Skin epidermis (tissue), 12 donors: Measurements from ENCODE around the gene CRTAC1.

Experiments
- H3K27ac ChIP-seq, 21 experiments: fragments of 200-600 bp; sonication (generic) in 11 of 21; one replicate each; pipeline ENCODE4 v1.5.0; 2020; ENCODE audit warnings: mild to moderate bottlenecking in 3 of 21, inconsistent platforms in 2 of 21, moderate library complexity in 2 of 21
- H3K4me3 ChIP-seq, 7 experiments: fragments of 200-600 bp; sonication (generic) in 2 of 7; one replicate each; pipeline ENCODE4 v1.5.0; 2020; ENCODE audit warnings: inconsistent platforms in 2 of 7, mild to moderate bottlenecking in 2 of 7, moderate library complexity in 1 of 7

Gene CRTAC1, protein sequence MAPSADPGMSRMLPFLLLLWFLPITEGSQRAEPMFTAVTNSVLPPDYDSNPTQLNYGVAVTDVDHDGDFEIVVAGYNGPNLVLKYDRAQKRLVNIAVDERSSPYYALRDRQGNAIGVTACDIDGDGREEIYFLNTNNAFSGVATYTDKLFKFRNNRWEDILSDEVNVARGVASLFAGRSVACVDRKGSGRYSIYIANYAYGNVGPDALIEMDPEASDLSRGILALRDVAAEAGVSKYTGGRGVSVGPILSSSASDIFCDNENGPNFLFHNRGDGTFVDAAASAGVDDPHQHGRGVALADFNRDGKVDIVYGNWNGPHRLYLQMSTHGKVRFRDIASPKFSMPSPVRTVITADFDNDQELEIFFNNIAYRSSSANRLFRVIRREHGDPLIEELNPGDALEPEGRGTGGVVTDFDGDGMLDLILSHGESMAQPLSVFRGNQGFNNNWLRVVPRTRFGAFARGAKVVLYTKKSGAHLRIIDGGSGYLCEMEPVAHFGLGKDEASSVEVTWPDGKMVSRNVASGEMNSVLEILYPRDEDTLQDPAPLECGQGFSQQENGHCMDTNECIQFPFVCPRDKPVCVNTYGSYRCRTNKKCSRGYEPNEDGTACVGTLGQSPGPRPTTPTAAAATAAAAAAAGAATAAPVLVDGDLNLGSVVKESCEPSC

DNA sequence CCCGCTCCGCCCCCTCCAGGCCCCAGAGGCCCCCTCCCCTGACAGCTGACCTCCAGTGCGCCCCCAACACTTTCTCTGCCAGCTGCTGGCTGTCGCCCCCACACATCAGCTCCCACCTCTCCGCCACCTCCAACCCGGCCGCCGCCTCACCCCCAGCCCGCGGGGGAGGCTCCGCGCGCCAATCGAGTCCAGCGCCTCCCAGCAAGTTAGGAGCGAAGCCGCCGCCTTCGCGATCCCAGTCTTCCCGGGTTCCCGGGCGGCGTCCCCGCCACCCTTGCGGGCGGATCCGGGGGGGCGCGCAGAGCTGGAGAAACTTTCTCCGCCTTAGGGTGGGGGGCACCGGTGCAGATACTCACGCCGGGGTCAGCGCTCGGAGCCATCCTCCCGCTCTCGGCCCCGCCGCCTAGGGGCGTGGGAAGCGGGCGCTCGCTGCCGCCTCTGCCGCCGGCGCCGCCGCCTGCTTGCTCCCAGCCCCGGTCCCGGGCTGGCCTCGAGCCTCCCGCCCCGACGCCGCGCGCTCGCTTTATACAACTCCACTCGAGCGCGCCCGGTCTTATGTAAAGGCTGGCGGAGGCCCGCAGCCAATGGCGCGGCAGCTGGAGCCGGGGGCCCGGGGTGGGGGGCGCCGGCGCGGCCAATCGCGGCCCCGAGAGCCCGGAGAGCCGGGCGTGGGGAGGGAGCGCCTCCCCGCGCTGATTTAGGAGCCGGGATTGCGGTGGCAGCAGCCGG lies at the start of gene CRTAC1:
TSS of gene CRTAC1 (minus strand) at position 529 of the 729 bp plus-strand sequence. CDS start at position 380, 149 bp downstream.
- H3K27ac ChIP-seq: no peak within 1 kb of the TSS
- H3K4me3 ChIP-seq: peak within 1 kb of the TSS in 6 of 7 experiments; percentile 2 to 40 (median 24)

DNA sequence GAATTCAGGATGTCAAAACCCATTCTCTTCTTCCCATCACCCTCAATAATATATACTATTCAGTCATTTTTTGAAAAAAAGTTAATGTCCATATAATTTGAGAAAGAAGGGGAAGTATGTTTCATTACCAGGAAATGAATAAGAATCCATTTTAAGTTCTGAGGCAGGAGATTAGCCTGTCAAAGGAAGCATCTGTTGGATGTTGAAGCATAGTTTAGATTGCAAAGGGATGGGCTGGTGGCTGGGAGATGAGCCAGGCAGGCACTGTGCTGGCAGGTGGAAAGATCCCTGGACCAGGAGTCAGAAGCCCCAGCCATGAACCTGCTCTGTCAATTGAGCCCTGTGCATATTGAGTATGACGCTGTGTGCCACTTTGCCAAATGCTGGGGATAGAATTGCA lies 48.4 kb upstream of the CRTAC1 start:
- no peak overlapping the region for H3K4me3 ChIP-seq
- H3K27ac ChIP-seq: no peak overlapping the region

DNA sequence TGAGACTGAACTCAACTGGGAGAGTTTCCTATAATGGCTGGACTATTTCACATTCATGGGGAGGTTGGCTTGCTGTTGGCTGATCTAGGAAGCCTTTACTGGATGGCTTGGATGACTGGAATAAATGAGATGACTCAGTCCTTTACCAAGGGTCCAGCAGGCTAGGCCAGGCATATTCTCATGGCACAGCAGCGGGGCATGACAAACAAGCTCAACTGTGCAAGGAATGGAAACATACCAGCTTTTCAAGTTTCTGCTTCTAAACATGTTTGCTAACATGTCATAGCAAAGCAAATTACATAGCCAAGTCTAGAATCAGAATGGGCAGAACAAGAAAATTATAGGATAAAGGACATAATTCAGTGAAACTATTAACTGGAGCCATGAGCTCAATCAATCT lies 46.8 kb upstream of the CRTAC1 start:
- H3K27ac ChIP-seq: no peak overlapping the region

DNA sequence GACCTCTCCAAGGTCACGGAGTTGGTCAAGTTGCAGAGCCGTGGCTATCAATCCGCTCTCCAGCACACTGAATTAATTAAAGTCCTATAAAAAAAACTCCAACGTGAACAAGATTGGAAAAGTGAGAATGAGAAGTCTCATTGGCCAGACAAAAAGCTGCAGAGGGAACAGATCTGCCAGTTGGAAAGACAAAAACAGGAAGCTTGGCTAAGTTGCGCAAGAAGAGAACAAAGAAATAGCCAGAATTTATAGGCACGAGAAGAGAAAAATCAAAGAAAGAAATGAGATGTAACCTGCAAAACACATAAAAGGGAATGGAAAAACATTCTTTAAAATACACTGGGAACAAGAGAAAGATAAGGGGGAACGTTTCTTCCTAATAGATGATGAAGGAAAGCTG lies 45.7 kb upstream of the CRTAC1 start:
- H3K27ac ChIP-seq: no peak overlapping the region
- H3K4me3 ChIP-seq: no peak overlapping the region

More for the DNA sequence above, 46.8 kb upstream of the CRTAC1 start:
- no peak overlapping the region for H3K4me3 ChIP-seq

DNA sequence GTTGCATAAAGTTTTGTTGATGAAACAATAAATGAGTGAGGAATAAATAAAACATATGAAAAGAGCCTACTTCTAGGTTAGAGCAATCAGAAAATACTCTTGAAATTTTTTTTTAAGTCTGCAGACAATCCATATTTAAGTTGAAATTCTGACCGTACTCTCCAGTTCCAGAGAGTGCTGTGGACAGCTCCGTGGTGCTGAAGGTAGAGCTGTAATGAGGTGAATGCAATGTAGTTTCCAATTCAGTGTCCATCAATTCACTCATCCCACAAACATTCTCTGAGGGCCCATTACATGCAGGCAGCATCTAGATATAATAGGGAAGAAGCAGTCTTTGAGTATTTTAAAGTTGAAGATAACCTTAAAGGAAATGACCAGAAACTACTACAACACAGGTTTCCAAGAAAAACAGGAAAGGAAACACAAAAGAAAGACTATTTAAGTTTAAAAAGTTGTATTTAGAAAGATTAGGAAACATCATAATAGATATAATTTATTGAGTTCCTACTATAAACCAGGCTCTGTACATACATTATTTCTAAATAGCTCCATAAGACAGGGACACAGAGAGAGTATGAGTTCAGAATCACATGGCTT lies 44.0 kb upstream of the CRTAC1 start:
- no peak overlapping the region for H3K4me3 ChIP-seq
- H3K27ac ChIP-seq: no peak overlapping the region

DNA sequence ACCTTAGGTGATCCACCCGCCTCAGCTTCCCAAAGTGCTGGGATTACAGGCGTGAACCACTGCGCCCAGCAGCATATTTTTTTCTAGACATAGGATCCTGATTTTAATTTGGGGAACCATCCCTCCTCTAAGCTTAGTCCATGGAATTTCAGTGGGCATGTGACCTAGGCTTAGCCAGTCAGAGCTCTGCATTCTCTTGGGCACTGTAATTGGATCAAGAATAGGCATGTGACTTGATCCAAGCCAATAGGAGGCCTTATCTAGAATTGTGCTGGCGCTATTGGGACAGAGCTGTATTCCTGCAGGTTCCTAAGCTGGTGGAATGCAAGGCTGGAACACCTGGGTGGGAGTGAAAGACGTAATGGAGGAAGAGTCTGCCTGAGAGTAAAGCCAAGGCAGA lies 36.7 kb upstream of the CRTAC1 start:
- Histone ChIP-seq H3K27ac (no peak overlapping the region), H3K4me3 (no peak overlapping the region)

DNA sequence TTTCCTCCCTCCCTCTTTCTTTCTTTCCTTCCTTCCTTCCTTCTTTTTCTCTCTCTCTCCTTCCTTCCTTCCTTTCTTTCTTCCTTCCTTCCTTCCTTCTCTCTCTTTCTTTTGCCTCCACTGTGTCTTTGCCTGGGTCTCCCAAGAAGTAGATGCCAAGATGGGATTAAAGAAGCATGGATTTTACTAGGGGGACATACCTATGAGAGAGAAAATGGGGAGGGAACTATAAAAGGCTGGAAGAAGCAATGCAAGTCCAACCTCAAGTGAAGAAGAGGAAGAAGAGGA lies 33.3 kb upstream of the CRTAC1 start:
- Histone ChIP-seq H3K4me3 (no peak overlapping the region), H3K27ac (no peak overlapping the region)

DNA sequence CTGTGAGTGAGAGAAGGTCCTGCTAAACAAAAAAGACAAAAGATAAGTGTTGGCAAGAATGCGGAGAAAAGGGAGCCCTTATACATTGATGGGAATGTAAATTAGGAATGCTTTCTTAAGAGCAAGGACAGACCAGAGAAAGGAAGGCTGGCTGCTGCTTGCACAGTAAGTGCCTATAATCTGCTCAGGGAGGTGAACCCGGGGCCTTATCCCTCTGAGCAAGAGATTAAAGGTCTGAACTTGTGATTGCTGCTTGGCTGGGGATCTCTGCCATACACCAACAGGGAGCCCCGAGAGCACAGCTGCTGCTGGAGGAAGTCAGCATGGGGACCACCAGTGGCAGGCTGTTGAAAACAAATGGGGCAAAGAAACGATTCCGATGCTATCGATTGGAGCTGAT lies 32.0 kb upstream of the CRTAC1 start:
- no peak overlapping the region for H3K4me3 ChIP-seq
- H3K27ac ChIP-seq: no peak overlapping the region

DNA sequence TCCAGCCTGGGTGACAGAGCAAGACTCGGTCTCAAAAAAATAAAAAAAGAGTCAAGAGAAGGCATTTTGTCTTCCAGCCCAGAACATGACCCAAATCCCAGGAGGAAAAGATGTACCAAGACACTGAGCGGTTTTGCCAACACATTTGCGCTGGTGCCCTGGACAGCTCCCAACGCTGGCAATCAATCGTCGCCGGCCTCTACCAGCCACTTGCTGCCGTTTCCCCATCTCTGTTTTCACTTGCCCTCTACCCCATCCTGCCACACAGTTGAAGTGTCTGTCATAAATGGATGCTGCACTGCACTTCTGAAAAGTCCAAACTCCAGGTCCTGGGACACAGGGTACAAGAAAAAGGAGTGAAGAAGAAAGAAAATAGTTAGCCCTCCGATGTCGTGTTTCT lies 29.7 kb upstream of the CRTAC1 start:
- Histone ChIP-seq H3K27ac (no peak overlapping the region), H3K4me3 (no peak overlapping the region)

DNA sequence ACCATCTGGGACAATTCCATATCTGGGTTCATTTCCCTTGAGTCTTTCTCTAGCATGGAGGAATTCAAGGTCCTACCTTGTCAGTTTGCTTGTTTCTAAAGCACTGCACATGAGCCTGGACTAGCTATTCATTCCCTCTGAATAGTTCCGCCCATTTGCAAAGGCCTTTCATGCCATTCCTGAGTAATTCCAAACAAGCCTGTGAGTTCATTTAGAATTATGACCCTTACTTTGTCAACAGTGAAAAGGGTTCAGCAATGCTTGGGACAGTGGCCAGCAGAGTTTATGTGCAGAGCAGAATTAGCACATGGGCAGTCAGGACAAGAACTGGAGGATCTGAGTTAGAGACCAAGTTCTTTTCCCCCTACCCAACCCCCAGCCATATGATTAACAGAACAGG lies 27.9 kb upstream of the CRTAC1 start:
- no peak overlapping the region for H3K27ac ChIP-seq
- H3K4me3 ChIP-seq: no peak overlapping the region

DNA sequence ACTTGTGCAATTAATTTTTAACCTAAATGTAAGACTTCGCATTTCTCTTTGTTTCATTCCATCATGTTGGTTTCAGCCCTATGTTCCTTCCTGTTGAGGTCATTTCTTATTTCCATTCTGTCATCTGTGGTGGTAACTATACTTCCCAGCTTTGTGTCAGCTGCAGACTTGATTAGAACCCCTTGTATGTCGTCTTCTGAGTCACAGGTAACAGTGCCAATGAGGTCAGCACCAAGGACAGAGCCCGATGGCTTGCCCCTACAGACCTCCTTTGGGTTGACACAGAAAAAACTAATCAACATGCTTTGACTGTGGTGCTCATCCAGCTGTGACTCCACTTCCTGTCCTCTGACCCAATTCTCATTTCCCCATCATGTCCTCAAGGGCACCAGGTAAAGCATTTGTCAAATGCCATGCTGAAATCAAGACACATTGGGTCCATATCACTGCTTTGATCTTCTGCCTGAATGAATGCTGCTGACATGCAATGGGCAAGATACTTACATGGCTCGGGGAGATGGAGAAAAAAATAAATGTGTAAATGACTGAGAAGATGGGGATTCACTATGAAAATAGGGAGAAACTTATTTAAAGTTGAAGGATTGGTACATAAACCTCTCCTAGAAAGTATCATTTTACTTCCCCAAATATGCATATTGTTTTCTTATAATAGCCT lies 25.6 kb upstream of the CRTAC1 start:
- H3K4me3 ChIP-seq: no peak overlapping the region

DNA sequence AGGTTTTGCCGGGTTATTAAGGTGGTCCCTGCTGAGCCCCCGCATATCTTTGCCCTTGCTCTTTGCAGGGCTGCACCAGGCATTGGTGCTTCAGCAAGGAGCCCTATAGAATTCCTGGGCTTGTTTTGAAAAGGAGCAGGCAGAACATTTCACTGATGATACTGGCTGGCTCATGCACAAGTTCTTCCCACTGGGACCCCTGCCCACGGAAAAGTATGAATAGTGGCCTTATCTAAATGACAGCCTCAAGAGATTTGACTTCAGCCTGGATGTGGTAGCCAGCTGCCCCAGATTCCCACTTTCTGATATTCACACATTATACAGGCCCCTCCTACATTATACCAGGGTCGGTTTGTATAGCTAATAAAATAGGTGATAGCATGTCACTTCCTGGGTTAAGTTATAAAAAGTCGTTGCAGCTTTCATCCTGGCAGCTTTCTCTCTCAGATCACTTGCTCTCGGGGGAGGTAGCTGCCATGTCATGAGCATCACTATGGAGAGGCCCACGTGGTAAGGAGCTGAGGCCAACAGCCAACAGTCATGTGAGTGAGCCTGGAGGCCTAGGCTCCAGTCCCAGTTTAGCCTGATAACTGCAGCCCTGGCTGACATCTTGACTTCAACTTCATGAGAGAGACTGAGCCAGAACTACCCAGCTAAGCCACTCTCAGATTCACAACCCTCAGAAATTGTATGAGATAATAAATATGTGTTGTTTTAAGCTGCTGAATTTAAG lies 16.8 kb upstream of the CRTAC1 start:
- H3K27ac ChIP-seq: no peak overlapping the region
- H3K4me3 ChIP-seq: no peak overlapping the region

More for the DNA sequence above, 25.6 kb upstream of the CRTAC1 start:
- H3K27ac ChIP-seq: no peak overlapping the region

DNA sequence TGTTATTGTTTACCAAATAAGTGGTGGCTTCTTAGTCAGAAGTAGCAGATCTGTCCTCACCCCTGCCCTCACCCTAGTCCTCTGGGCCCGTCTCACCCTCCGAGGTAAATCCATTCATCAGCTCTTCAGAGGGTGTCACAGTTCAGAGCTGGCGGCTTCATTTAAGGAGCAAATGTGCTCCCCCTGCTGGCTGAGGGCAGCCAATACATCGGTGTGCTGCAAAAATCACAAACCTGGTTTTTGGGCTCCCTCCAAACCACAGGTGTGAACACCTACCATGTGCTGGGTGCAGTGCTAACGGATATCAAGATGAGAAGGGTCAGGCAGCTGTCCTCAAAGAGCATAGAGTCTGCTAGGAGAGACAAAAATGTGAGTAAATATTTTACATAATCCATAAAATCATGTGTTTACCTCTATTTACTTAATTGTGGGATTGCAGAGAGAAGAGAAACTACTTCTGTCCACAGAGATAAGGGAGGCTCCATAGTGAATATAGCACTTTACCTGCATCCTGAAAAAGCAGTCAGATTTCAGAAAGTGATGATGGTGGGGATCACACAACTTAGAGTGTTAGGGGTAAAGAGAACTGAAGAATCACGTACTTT lies 15.5 kb upstream of the CRTAC1 start:
- H3K4me3 ChIP-seq: no peak overlapping the region
- no peak overlapping the region for H3K27ac ChIP-seq

DNA sequence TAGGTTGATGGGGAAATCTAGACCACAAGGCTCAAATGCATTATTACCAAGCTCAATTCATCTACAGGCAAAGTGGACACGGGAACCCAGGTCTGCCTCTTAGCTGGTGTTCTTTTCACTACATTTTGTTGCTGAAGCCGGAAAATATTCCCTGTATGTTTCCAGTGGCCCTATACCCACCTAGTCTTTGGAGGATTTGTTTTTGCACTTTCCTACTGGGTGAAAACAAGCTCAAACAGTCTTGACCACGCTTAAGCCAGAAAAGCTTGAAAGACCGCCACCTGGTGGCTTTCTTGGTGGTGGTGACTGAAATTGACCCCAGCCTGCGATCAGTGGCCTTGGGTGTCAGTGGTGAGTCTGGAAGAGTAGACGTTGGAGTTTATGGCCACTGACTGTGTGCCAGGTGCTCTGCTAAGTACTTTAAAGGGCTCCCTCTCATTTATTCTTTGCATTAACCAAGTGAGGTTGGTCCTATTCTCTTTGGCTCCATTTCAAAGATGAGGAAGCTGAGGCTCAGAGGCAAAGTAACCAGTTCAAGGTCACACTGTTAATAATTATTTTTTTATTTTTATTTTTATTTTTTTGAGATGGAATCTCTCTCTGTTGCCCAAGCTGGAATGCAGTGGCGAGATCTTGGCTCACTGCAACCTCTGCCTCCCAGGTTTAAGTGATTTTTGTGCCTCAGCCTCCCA lies 11.1 kb upstream of the CRTAC1 start:
- Histone ChIP-seq H3K4me3 (no peak overlapping the region), H3K27ac (no peak overlapping the region)

DNA sequence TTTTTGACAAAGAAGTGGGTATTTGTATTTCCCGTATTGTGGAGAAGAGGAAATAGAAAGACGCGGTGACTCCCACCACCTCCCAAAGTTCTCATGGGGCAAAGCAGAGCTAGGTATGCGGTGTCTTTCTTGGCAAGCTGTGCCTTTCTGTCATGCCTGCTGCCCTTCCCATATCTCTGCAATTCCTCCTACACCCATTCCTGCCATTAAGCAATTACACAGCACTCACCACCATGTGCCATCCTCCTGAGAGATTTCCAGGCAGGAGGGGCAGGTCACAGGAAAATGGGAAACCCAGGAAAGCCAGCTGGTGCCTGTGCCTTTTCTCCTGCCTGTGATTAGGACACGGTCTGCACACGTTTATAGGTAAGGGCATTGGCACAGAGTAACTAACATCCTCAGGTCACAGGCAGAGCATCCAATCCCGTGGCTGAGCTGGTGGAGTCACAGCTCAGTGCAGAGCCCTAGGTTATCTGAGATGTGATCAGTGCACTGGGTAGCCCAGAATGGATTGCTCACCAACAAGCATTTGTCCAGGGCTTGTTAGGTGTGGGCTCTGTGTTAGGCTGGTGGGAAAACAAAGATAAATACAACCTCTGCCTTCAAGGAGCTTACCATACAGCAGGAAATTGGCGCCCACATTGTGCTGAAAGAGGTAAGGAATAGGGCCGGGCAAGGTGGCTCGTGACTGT lies 9.4 kb upstream of the CRTAC1 start:
- H3K4me3 ChIP-seq: no peak overlapping the region
- no peak overlapping the region for H3K27ac ChIP-seq

DNA sequence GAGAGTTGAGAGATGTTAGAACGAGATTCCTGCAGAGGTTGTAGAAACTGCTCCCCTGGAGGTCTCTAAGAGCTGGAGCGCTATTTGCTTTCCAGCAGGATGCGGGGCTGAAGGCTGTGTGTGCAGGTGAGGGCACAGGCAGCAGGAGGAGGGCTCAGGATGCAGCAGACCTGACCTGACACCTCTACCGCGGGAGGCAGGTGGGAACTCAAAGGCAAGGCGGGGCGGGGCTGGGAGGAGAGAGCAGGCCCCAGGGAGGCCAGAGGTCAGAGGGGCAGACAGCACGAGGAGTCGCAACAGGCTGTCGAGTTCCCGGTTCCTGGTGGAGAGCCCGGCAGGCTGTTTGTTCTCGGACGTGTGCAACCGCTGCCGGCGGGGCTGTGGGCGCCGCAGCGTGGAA lies 7.9 kb upstream of the CRTAC1 start:
- Histone ChIP-seq H3K27ac (no peak overlapping the region), H3K4me3 (no peak overlapping the region)

DNA sequence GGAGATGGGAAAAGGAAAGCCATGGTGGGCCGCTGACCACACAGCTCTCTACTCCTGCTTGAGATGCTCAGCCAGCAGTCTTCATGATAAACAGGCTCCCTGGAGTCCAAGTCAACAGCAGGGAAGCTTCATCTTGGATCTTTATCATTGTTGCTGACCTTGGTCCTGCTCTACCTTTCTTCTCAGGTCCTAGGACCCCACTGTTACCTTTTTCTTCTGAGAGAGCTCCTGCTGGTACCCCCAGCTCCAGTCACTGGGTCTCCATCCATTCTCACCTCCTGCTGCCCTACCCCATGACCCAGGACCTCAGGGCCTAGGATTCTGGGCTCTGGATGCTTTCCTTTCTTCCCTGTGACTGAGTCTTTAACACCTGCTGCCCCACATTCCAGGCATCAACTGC lies 5.2 kb upstream of the CRTAC1 start:
- H3K27ac ChIP-seq: no peak overlapping the region
- no peak overlapping the region for H3K4me3 ChIP-seq

DNA sequence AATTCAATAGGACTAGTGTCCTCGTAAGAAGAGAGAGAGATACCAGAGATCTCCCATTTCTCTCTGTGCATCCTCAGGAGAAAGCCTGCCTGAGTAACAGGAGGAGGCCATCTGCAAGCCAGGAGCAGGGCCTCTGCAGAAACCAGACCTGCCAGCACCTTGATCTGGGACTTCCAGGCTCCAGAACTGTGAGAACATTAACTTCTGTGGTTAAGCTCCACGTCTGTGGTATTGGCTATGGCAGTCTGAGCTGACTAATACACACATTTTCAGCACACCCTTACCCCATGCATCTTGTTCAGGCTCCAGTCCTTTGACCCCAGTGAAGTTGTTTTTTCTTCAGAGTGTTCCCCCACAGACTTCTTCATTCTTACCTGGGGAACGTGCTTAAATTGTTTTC lies 3.1 kb upstream of the CRTAC1 start:
- Histone ChIP-seq H3K27ac (no peak overlapping the region), H3K4me3 (no peak overlapping the region)
